ENCODE data around the gene THOC6.
A peak's percentile ranks its signal among the peaks of the same experiment; 100 is the strongest.

Gene THOC6

GRCh38 chr16:3027983-3028715 is 4.3 kb downstream of the THOC6 start (continued):
- no peak for TF ChIP-seq ZNF26 (tag by site-specific recombination; IDR thresholded peaks at IDR 0.05)
- TF ChIP-seq ZNF354C (tag by site-specific recombination; IDR thresholded peaks at IDR 0.05; ENCODE audit: borderline replicate concordance, low read depth): no peak
- no peak for TF ChIP-seq MYNN (tag by site-specific recombination; IDR thresholded peaks at IDR 0.05; ENCODE audit: borderline replicate concordance)
- no peak for TF ChIP-seq HIC1 (tag by site-specific recombination; IDR thresholded peaks at IDR 0.05)
- TF ChIP-seq ZFP69B (tag by site-specific recombination; IDR thresholded peaks at IDR 0.05): no peak; the same call in 1 of the 2 replicates
- no peak for TF ChIP-seq ZNF426 (tag by site-specific recombination; IDR thresholded peaks at IDR 0.05)
- TF ChIP-seq BCL11A (tag by site-specific recombination; IDR thresholded peaks at IDR 0.05; ENCODE audit: low read depth): no peak
- TF ChIP-seq ZNF692 (tag by site-specific recombination; IDR thresholded peaks at IDR 0.05): peak; percentile 88
- TF ChIP-seq, protein P1, sequence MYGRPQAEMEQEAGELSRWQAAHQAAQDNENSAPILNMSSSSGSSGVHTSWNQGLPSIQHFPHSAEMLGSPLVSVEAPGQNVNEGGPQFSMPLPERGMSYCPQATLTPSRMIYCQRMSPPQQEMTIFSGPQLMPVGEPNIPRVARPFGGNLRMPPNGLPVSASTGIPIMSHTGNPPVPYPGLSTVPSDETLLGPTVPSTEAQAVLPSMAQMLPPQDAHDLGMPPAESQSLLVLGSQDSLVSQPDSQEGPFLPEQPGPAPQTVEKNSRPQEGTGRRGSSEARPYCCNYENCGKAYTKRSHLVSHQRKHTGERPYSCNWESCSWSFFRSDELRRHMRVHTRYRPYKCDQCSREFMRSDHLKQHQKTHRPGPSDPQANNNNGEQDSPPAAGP (tag by site-specific recombination; IDR thresholded peaks at IDR 0.05): peak; percentile 66; the same call in 1 of the 2 replicates
- TF ChIP-seq HOXD13 (CRISPR knock-in tag; IDR thresholded peaks at IDR 0.05; ENCODE audit: borderline replicate concordance): no peak
- TF ChIP-seq ZNF366 (tag by site-specific recombination; conservative IDR thresholded peaks at IDR 0.05): no peak
- TF ChIP-seq ZNF335 (tag by site-specific recombination; conservative IDR thresholded peaks at IDR 0.05): no peak
- no peak for TF ChIP-seq ZNF2 (tag by site-specific recombination; IDR thresholded peaks at IDR 0.05)
- no peak for TF ChIP-seq ZBTB7A (tag by site-specific recombination; IDR thresholded peaks at IDR 0.05; ENCODE audit: low read depth)
- TF ChIP-seq ZNF530 (tag by site-specific recombination; IDR thresholded peaks at IDR 0.05; ENCODE audit: low read depth): no peak
- no peak for TF ChIP-seq ZSCAN23 (tag by site-specific recombination; IDR thresholded peaks at IDR 0.05)
- TF ChIP-seq ZNF776 (tag by site-specific recombination; IDR thresholded peaks at IDR 0.05; ENCODE audit: borderline replicate concordance): no peak
- TF ChIP-seq ZFP41 (tag by site-specific recombination; IDR thresholded peaks at IDR 0.05; ENCODE audit: borderline replicate concordance): no peak
- no peak for TF ChIP-seq ZNF341 (tag by site-specific recombination; IDR thresholded peaks at IDR 0.05; ENCODE audit: low read depth)
- TF ChIP-seq HOXA7 (CRISPR knock-in tag; IDR thresholded peaks at IDR 0.05; ENCODE audit: borderline replicate concordance): no peak
- no peak for TF ChIP-seq ZNF830 (tag by site-specific recombination; IDR thresholded peaks at IDR 0.05; ENCODE audit: low read depth)
- TF ChIP-seq ZNF677 (tag by site-specific recombination; IDR thresholded peaks at IDR 0.05): no peak
- no peak for TF ChIP-seq ZNF248 (tag by site-specific recombination; IDR thresholded peaks at IDR 0.05)
- no peak; the same call in 1 of the 2 replicates for TF ChIP-seq SP7 (tag by site-specific recombination; IDR thresholded peaks at IDR 0.05)
- TF ChIP-seq, protein P2, sequence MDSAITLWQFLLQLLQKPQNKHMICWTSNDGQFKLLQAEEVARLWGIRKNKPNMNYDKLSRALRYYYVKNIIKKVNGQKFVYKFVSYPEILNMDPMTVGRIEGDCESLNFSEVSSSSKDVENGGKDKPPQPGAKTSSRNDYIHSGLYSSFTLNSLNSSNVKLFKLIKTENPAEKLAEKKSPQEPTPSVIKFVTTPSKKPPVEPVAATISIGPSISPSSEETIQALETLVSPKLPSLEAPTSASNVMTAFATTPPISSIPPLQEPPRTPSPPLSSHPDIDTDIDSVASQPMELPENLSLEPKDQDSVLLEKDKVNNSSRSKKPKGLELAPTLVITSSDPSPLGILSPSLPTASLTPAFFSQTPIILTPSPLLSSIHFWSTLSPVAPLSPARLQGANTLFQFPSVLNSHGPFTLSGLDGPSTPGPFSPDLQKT (IDR thresholded peaks at IDR 0.05; ENCODE audit: borderline replicate concordance, low read depth, low read length): no peak
- no peak for TF ChIP-seq ZNF623 (tag by site-specific recombination; IDR thresholded peaks at IDR 0.05)
- TF ChIP-seq GFI1B (tag by site-specific recombination; IDR thresholded peaks at IDR 0.05): no peak
- TF ChIP-seq ZFP3 (tag by site-specific recombination; IDR thresholded peaks at IDR 0.05; ENCODE audit: low read depth): no peak
- no peak for TF ChIP-seq ZNF639 (tag by site-specific recombination; IDR thresholded peaks at IDR 0.05)
- no peak for TF ChIP-seq BCL11B (tag by site-specific recombination; IDR thresholded peaks at IDR 0.05; ENCODE audit: low read depth)
- TF ChIP-seq KLF16 (tag by site-specific recombination; IDR thresholded peaks at IDR 0.05): peak; percentile 71; the same call in 1 of the 2 replicates

All from HEK293 (cell line).